ENCODE measurements around the gene SPATA46. TPM values are rescaled to one million over a fixed set of nuclear protein-coding genes. Genes with fewer than 3 reads are reported as not detected.

SPATA46 gene
- total and polyA plus RNA-seq, 9 of the 15 experiments (the other 6 are each of a cell fraction or from before 2014, with no cell fraction given), result 0.04 to 0.11 TPM; not detected in 7

DNA sequence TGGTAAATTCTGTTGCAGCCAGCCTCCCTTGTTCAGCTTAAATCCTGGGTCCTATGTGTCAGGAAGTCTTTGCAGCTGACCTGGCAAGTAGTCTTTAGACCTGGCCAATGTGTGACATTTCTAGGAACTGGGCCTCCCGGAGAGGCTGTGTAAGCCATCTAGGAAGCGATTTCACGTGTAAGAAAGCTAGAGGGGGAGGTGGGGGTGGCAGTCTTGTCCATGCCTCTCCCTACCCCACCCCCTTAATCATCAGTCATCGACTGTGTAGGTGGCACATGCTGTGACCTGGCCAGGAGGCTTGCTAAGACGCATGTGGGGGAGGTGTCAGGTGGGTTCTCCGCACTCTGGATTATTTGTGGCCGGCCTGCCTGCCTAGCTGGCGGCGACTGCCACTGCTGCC is 13.3 kb upstream of the SPATA46 start (continued):
- TF ChIP-seq, protein P1, sequence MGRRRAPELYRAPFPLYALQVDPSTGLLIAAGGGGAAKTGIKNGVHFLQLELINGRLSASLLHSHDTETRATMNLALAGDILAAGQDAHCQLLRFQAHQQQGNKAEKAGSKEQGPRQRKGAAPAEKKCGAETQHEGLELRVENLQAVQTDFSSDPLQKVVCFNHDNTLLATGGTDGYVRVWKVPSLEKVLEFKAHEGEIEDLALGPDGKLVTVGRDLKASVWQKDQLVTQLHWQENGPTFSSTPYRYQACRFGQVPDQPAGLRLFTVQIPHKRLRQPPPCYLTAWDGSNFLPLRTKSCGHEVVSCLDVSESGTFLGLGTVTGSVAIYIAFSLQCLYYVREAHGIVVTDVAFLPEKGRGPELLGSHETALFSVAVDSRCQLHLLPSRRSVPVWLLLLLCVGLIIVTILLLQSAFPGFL (CRISPR knock-in tag; IDR thresholded peaks at IDR 0.05), result no peak
- peak; percentile 33 for TF ChIP-seq TCF3 (CRISPR knock-in tag; IDR thresholded peaks at IDR 0.05)
- TF ChIP-seq ZNF143 (CRISPR knock-in tag; IDR thresholded peaks at IDR 0.05), result 0 out of 2 replicates have a peak, but pooled peaks have one; percentile 30
- TF ChIP-seq YY1 (IDR thresholded peaks at IDR 0.05; ENCODE audit: borderline replicate concordance in 1 of 3, control insufficient read depth in 1 of 3, extremely low read depth in 1 of 3, insufficient read depth in 3 of 3, insufficient read length in 1 of 3, insufficient replicate concordance in 2 of 3, low read depth in 1 of 3, low read length in 2 of 3), result peak in 1 of 3 experiments; percentile 24
- TF ChIP-seq CXXC5 (CRISPR knock-in tag; IDR thresholded peaks at IDR 0.05), result peak; percentile 75
- peak in 1 of 2 experiments; percentile 13; a peak in 1 of 4 replicates for TF ChIP-seq RAD21 (CRISPR knock-in tag; conservative IDR thresholded peaks at IDR 0.05 in 1 of 2, IDR thresholded peaks at IDR 0.05 in 1 of 2)
- TF ChIP-seq MECOM (CRISPR knock-in tag; IDR thresholded peaks at IDR 0.05), result 0 out of 2 replicates have a peak, but pooled peaks have one; percentile 26
- peak; percentile 88 for TF ChIP-seq EGR1 (conservative IDR thresholded peaks at IDR 0.05)
- TF ChIP-seq, protein P2, sequence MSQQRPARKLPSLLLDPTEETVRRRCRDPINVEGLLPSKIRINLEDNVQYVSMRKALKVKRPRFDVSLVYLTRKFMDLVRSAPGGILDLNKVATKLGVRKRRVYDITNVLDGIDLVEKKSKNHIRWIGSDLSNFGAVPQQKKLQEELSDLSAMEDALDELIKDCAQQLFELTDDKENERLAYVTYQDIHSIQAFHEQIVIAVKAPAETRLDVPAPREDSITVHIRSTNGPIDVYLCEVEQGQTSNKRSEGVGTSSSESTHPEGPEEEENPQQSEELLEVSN (IDR thresholded peaks at IDR 0.05; ENCODE audit: borderline replicate concordance in 1 of 2, extremely low read depth in 1 of 2, insufficient read depth in 1 of 2, insufficient read length in 1 of 2, low read depth in 1 of 2, low read length in 1 of 2, poor library complexity in 1 of 2, severe bottlenecking in 1 of 2), result peak; percentile 38 to 64
- TF ChIP-seq, protein P3, sequence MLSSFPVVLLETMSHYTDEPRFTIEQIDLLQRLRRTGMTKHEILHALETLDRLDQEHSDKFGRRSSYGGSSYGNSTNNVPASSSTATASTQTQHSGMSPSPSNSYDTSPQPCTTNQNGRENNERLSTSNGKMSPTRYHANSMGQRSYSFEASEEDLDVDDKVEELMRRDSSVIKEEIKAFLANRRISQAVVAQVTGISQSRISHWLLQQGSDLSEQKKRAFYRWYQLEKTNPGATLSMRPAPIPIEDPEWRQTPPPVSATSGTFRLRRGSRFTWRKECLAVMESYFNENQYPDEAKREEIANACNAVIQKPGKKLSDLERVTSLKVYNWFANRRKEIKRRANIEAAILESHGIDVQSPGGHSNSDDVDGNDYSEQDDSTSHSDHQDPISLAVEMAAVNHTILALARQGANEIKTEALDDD (IDR thresholded peaks at IDR 0.05), result peak; percentile 46; the same call in 1 of the 2 replicates
- 0 out of 2 replicates have a peak, but pooled peaks have one; percentile 4 for TF ChIP-seq ZNF583 (CRISPR knock-in tag; IDR thresholded peaks at IDR 0.05)
- peak; percentile 42; the same call in 1 of the 2 replicates for TF ChIP-seq POLR2AphosphoS5 (IDR thresholded peaks at IDR 0.05; ENCODE audit: control insufficient read depth, insufficient read depth, low read depth, low read length)
- TF ChIP-seq DMBX1 (CRISPR knock-in tag; IDR thresholded peaks at IDR 0.05; ENCODE audit: borderline replicate concordance), result 0 out of 2 replicates have a peak, but pooled peaks have one; percentile 57
- TF ChIP-seq, protein P4, sequence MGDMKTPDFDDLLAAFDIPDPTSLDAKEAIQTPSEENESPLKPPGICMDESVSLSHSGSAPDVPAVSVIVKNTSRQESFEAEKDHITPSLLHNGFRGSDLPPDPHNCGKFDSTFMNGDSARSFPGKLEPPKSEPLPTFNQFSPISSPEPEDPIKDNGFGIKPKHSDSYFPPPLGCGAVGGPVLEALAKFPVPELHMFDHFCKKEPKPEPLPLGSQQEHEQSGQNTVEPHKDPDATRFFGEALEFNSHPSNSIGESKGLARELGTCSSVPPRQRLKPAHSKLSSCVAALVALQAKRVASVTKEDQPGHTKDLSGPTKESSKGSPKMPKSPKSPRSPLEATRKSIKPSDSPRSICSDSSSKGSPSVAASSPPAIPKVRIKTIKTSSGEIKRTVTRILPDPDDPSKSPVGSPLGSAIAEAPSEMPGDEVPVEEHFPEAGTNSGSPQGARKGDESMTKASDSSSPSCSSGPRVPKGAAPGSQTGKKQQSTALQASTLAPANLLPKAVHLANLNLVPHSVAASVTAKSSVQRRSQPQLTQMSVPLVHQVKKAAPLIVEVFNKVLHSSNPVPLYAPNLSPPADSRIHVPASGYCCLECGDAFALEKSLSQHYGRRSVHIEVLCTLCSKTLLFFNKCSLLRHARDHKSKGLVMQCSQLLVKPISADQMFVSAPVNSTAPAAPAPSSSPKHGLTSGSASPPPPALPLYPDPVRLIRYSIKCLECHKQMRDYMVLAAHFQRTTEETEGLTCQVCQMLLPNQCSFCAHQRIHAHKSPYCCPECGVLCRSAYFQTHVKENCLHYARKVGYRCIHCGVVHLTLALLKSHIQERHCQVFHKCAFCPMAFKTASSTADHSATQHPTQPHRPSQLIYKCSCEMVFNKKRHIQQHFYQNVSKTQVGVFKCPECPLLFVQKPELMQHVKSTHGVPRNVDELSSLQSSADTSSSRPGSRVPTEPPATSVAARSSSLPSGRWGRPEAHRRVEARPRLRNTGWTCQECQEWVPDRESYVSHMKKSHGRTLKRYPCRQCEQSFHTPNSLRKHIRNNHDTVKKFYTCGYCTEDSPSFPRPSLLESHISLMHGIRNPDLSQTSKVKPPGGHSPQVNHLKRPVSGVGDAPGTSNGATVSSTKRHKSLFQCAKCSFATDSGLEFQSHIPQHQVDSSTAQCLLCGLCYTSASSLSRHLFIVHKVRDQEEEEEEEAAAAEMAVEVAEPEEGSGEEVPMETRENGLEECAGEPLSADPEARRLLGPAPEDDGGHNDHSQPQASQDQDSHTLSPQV (IDR thresholded peaks at IDR 0.05), result peak; percentile 90
- TF ChIP-seq, protein P5, sequence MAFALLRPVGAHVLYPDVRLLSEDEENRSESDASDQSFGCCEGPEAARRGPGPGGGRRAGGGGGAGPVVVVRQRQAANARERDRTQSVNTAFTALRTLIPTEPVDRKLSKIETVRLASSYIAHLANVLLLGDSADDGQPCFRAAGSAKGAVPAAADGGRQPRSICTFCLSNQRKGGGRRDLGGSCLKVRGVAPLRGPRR (CRISPR knock-in tag; IDR thresholded peaks at IDR 0.05), result no peak
- TF ChIP-seq MEIS2 (IDR thresholded peaks at IDR 0.05; ENCODE audit: partially characterized antibody), result peak; percentile 41
